HEK293 (cell line): Measurements from ENCODE around the gene CIROP.
A peak's percentile ranks its signal among the peaks of the same experiment; 100 is the strongest.

ENCODE experiments used
- CTCF ChIA-PET: fragments of 350-600 bp; formaldehyde crosslinking; extraction: SDS; loops from one replicate; lab custom pipeline; 2021; ENCODE audit warnings: antibody characterized with exemption; lab: Yijun Ruan, JAX
- POLR2A ChIA-PET: fragments of 300-600 bp; formaldehyde crosslinking; extraction: SDS; loops from one replicate; lab custom pipeline; 2020; ENCODE audit warnings: antibody characterized with exemption, inconsistent platforms; lab: Yijun Ruan, JAX
- H3K27ac ChIP-seq: fragments of 200-500 bp; sonication (Bioruptor generic); 2 replicates; pipeline ENCODE4 v1.5.1; 2014; ENCODE audit warnings: low read depth, low read length, control low read depth, inconsistent platforms; ENCODE audit errors: extremely low read depth
- H3K36me3 ChIP-seq, 2 experiments: fragments of 200-500 bp in 1 of 2; sonication (Bioruptor generic) in 1 of 2; 1 replicate in 1 of 2; 2 replicates in 1 of 2; pipeline ENCODE4 v1.5.1; 2014 to 2017; ENCODE audit warnings: inconsistent platforms in 2 of 2, low read length in 2 of 2; ENCODE audit not compliant: control insufficient read depth in 2 of 2, insufficient read depth in 1 of 2
- H3K4me1 ChIP-seq: fragments of 200-500 bp; sonication (Bioruptor generic); 2 replicates; pipeline ENCODE4 v1.5.1; 2014; ENCODE audit warnings: mild to moderate bottlenecking, low read length, inconsistent platforms; ENCODE audit not compliant: control insufficient read depth, insufficient read depth
- H3K4me3 ChIP-seq: 2 replicates; pipeline ENCODE4 v1.5.1; 2011; ENCODE audit warnings: low read depth, mild to moderate bottlenecking, control low read depth, low read length, moderate library complexity
- H3K9me3 ChIP-seq: fragments of 200-500 bp; sonication (Bioruptor generic); 2 replicates; pipeline ENCODE4 v1.5.1; 2014; ENCODE audit warnings: low read depth, low read length, inconsistent platforms; ENCODE audit not compliant: control insufficient read depth, insufficient read depth
- ELK4 ChIP-seq: IDR thresholded peaks from 2 replicates; pipeline ENCODE4 v1.6.1; 2011; ENCODE audit warnings: mild to moderate bottlenecking, low read depth, low read length, borderline replicate concordance
- HIC1 ChIP-seq: fragments of 450-650 bp; formaldehyde crosslinking; IDR thresholded peaks from 2 replicates; pipeline ENCODE4 v1.5.1; 2016; ENCODE audit warnings: missing biosample characterization, missing genetic modification characterization
- SP2 ChIP-seq: fragments of 450-650 bp; formaldehyde crosslinking; IDR thresholded peaks from 2 replicates; pipeline ENCODE4 v1.5.1; 2016; ENCODE audit warnings: missing biosample characterization, missing genetic modification characterization
- ZBTB11 ChIP-seq: fragments of 450-650 bp; formaldehyde crosslinking; conservative IDR thresholded peaks from 2 replicates; pipeline ENCODE4 v1.5.1; 2016; ENCODE audit warnings: low read depth, missing biosample characterization, missing genetic modification characterization
- ZBTB20 ChIP-seq: fragments of 450-650 bp; formaldehyde crosslinking; IDR thresholded peaks from 2 replicates; pipeline ENCODE4 v1.5.1; 2016; ENCODE audit warnings: missing biosample characterization, missing genetic modification characterization
- ZBTB8A ChIP-seq: fragments of 450-650 bp; formaldehyde crosslinking; IDR thresholded peaks from 2 replicates; pipeline ENCODE4 v1.5.1; 2016; ENCODE audit warnings: missing biosample characterization, missing genetic modification characterization
- ZNF146 ChIP-seq: fragments of 450-650 bp; formaldehyde crosslinking; IDR thresholded peaks from 2 replicates; pipeline ENCODE4 v1.5.1; 2016; ENCODE audit warnings: missing biosample characterization, missing genetic modification characterization
- ZNF221 ChIP-seq: fragments of 450-650 bp; formaldehyde crosslinking; IDR thresholded peaks from 2 replicates; pipeline ENCODE4 v1.5.1; 2017; ENCODE audit warnings: missing biosample characterization, missing genetic modification characterization, borderline replicate concordance
- ZNF341 ChIP-seq: fragments of 450-650 bp; formaldehyde crosslinking; IDR thresholded peaks from 2 replicates; pipeline ENCODE4; 2016; ENCODE audit warnings: low read depth, missing biosample characterization, missing genetic modification characterization
- ZNF561 ChIP-seq: fragments of 450-650 bp; IDR thresholded peaks from 2 replicates; pipeline ENCODE4 v1.5.1; 2018; ENCODE audit warnings: missing biosample characterization, missing genetic modification characterization, borderline replicate concordance
- ZNF664 ChIP-seq: fragments of 450-650 bp; formaldehyde crosslinking; IDR thresholded peaks from 2 replicates; pipeline ENCODE4 v1.5.1; 2016; ENCODE audit warnings: missing biosample characterization, missing genetic modification characterization
- ZNF768 ChIP-seq: fragments of 450-650 bp; formaldehyde crosslinking; IDR thresholded peaks from 2 replicates; pipeline ENCODE4 v1.5.1; 2018; ENCODE audit warnings: missing biosample characterization, mild to moderate bottlenecking, missing genetic modification characterization
- ZSCAN16 ChIP-seq: fragments of 450-650 bp; formaldehyde crosslinking; IDR thresholded peaks from 2 replicates; pipeline ENCODE4 v1.5.1; 2016; ENCODE audit warnings: missing biosample characterization, missing genetic modification characterization
- TF ChIP-seq, protein P1 (sequence below): fragments of 450-650 bp; formaldehyde crosslinking; conservative IDR thresholded peaks from 2 replicates; pipeline ENCODE4 v1.5.1; 2016; ENCODE audit warnings: low read depth, missing biosample characterization, missing genetic modification characterization

The CIROP gene

GRCh38 chr14:23053426-23053825, 51.4 kb downstream of the CIROP start:
- Histone ChIP-seq H3K27ac (no peak overlapping the region), H3K36me3 (peaks cover 0 to 60% of the 10 kb centered on the region in 2 experiments; a peak in 1 of 3 replicates), H3K4me3 (no peak overlapping the region), H3K9me3 (no peaks in the 10 kb centered on the region), H3K4me1 (peaks cover 4% of the 10 kb centered on the region; the same call in 1 of the 2 replicates)
- TF ChIP-seq ZSCAN16 (tag by site-specific recombination) (no peak), ELK4 (no peak), ZNF768 (tag by site-specific recombination) (no peak), ZNF221 (tag by site-specific recombination) (no peak)
- CTCF ChIA-PET, result interaction anchor here (0.9 to 16.2 kb wide), 3 partner anchors 24 to 81 kb away, joined by 3 to 469 read pairs (median 23); partner anchors contain the start of gene AJUBA
- POLR2A ChIA-PET, result interaction anchor here (0.8 kb wide), 1 partner anchor 58 kb away, joined by 5 read pairs; no protein-coding TSS in a partner anchor

DNA sequence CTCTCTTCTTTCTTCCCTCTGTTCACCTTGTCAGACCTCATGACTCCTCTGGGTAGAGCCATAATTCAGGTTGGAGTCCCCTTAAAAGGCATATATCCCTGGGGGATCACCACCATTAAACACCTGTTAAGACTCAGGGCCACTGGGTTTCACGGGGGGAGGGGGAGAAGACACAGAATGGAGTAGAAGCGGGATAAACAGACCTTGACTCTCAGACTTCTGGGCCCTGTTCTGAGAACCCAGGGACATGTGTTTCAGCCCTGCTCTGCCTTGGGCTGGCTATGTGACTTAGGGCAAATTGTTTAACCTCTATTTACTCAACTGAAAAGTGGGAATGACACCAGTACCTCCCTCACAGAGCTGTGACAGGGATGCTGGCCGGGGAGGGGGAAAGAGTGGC, 52.1 kb downstream of the CIROP start:
- H3K27ac ChIP-seq, result no peak overlapping the region
- TF ChIP-seq ZNF341 (tag by site-specific recombination) (peak; percentile 78), ZBTB20 (tag by site-specific recombination) (peak; percentile 88), SP2 (peak; percentile 17; the same call in 1 of the 2 replicates), ZNF146 (tag by site-specific recombination) (no peak)
- H3K4me3 ChIP-seq, result no peak overlapping the region
- CTCF ChIA-PET, result interaction anchor here (4.8 to 16.2 kb wide), 2 partner anchors 64 to 80 kb away, joined by 23 to 469 read pairs; partner anchors contain the start of gene AJUBA
- H3K36me3 ChIP-seq, result peaks cover 0 to 62% of the 10 kb centered on the region in 2 experiments; a peak in 1 of 3 replicates
- POLR2A ChIA-PET, result no interaction called here
- H3K4me1 ChIP-seq, result peaks cover 4% of the 10 kb centered on the region; the same call in 1 of the 2 replicates
- H3K9me3 ChIP-seq, result no peaks in the 10 kb centered on the region

- H3K4me1 ChIP-seq, result peaks cover 4% of the 10 kb centered on the region; the same call in 1 of the 2 replicates
- POLR2A ChIA-PET, result interaction anchor here (0.8 kb wide), 1 partner anchor 70 kb away, joined by 3 read pairs; the partner anchor contains the start of gene AJUBA
- CTCF ChIA-PET, result interaction anchor here (4.8 to 16.2 kb wide), 2 partner anchors 63 to 79 kb away, joined by 23 to 469 read pairs; partner anchors contain the start of gene AJUBA
- H3K36me3 ChIP-seq, result peaks cover 0 to 62% of the 10 kb centered on the region in 2 experiments; a peak in 1 of 3 replicates
- H3K9me3 ChIP-seq, result no peaks in the 10 kb centered on the region
- H3K27ac ChIP-seq, result no peak overlapping the region
- no peak overlapping the region for H3K4me3 ChIP-seq
- TF ChIP-seq ZNF664 (tag by site-specific recombination), result no peak
- TF ChIP-seq HIC1 (tag by site-specific recombination), result no peak
- TF ChIP-seq, protein P1, sequence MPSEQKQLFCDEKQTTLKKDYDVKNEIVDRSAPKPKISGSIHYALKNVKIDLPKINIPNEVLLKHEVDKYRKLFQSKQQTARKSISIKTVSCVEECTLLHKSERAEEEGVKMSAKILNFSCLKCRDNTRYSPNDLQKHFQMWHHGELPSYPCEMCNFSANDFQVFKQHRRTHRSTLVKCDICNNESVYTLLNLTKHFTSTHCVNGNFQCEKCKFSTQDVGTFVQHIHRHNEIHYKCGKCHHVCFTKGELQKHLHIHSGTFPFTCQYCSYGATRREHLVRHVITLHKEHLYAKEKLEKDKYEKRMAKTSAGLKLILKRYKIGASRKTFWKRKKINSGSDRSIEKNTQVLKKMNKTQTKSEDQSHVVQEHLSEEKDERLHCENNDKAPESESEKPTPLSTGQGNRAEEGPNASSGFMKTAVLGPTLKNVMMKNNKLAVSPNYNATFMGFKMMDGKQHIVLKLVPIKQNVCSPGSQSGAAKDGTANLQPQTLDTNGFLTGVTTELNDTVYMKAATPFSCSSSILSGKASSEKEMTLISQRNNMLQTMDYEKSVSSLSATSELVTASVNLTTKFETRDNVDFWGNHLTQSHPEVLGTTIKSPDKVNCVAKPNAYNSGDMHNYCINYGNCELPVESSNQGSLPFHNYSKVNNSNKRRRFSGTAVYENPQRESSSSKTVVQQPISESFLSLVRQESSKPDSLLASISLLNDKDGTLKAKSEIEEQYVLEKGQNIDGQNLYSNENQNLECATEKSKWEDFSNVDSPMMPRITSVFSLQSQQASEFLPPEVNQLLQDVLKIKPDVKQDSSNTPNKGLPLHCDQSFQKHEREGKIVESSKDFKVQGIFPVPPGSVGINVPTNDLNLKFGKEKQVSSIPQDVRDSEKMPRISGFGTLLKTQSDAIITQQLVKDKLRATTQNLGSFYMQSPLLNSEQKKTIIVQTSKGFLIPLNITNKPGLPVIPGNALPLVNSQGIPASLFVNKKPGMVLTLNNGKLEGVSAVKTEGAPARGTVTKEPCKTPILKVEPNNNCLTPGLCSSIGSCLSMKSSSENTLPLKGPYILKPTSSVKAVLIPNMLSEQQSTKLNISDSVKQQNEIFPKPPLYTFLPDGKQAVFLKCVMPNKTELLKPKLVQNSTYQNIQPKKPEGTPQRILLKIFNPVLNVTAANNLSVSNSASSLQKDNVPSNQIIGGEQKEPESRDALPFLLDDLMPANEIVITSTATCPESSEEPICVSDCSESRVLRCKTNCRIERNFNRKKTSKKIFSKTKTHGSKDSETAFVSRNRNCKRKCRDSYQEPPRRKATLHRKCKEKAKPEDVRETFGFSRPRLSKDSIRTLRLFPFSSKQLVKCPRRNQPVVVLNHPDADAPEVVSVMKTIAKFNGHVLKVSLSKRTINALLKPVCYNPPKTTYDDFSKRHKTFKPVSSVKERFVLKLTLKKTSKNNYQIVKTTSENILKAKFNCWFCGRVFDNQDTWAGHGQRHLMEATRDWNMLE (tag by site-specific recombination), result no peak
- no peak for TF ChIP-seq ZBTB11 (tag by site-specific recombination)
- TF ChIP-seq ZNF561 (tag by site-specific recombination), result peak; percentile 60; the same call in 1 of the 2 replicates
- 0 out of 2 replicates have a peak, but pooled peaks have one; percentile 18 for TF ChIP-seq ZBTB8A
Measured at GRCh38 chr14:23052182-23052623, 52.6 kb downstream of the CIROP start.
